Activated naive CD8-positive, alpha-beta T cell treated with anti-CD3 and anti-CD28 coated beads, Interleukin-2, amount 50 U/mL, for 24 hours (primary cell): ENCODE results near the gene RANBP10.

Experiments used
- ATAC-seq: fragments of 150-1000 bp; cut with Tn5 transposase; one replicate; pipeline ENCODE4 v1.10.0; 2021
- DNase-seq: peaks from one replicate; pipeline ENCODE4 v3.0.0; 2021
- H3K27ac Mint-ChIP-seq: one replicate; pipeline ENCODE4 v1.8.0; 2021; ENCODE audit warnings: mild to moderate bottlenecking, mixed read lengths
- H3K27me3 Mint-ChIP-seq: one replicate; pipeline ENCODE4 v1.8.0; 2021; ENCODE audit warnings: mixed read lengths
- H3K36me3 Mint-ChIP-seq: one replicate; pipeline ENCODE4 v1.8.0; 2021; ENCODE audit warnings: low read depth, mixed read lengths
- H3K4me1 Mint-ChIP-seq: one replicate; pipeline ENCODE4 v1.8.0; 2021; ENCODE audit warnings: mixed read lengths
- H3K4me3 Mint-ChIP-seq: one replicate; pipeline ENCODE4 v1.8.0; 2021; ENCODE audit warnings: mild to moderate bottlenecking, moderate library complexity, mixed read lengths
- H3K9me3 Mint-ChIP-seq: one replicate; pipeline ENCODE4 v1.8.0; 2021; ENCODE audit warnings: mixed read lengths

Gene RANBP10

DNA sequence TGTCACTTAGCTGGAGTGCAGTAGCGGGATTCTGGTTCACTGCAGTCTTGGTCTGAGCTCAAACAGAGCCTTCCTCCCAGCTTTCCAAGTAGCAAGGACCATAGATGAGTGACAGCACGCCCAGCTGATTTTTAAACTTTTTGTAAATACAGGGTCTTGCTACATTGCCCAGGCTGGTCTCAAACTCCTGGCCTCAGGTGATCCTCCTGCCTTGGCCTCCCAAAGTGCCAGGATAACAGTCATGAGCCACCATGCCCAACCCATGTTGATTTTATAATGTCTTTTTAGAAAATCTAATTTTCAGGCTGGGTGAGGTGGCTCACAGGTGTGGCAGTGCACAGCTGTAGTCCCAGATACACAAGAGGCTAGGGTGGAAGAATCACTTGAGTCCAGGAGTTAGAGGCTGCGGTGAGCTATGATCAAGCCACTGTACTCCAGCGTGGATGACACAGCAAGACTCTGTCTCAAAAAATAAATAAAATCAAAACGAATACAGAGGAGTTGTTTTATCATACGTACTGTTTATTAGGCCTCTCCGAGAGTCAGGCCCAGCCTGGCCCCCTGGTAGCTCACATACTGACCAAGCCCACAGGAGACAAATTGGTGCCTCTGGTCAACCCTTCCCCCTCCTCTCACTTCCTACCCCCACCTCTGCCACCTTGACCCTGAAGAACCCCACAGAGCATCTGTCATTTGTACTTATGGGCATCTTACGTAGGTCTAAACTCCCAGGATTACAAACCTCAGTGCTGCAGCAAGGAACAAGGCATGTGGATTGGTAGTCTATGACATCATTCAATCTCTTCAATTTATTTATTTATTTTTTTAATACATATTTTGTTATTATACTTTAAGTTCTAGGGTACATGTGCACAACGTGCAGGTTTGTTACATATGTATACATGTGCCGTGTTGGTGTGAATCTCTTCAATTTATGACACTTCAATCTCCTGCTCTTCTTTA, 126.1 kb downstream of the RANBP10 start:
- Mint-ChIP-seq H3K27ac (no peak overlapping the region), H3K27me3 (no peaks in the 10 kb centered on the region), H3K9me3 (no peaks in the 10 kb centered on the region), H3K36me3 (peaks cover 10% of the 10 kb centered on the region), H3K4me3 (no peak overlapping the region), H3K4me1 (no peaks in the 10 kb centered on the region)
- DNase-seq (no peak), ATAC-seq (no peak)

DNA sequence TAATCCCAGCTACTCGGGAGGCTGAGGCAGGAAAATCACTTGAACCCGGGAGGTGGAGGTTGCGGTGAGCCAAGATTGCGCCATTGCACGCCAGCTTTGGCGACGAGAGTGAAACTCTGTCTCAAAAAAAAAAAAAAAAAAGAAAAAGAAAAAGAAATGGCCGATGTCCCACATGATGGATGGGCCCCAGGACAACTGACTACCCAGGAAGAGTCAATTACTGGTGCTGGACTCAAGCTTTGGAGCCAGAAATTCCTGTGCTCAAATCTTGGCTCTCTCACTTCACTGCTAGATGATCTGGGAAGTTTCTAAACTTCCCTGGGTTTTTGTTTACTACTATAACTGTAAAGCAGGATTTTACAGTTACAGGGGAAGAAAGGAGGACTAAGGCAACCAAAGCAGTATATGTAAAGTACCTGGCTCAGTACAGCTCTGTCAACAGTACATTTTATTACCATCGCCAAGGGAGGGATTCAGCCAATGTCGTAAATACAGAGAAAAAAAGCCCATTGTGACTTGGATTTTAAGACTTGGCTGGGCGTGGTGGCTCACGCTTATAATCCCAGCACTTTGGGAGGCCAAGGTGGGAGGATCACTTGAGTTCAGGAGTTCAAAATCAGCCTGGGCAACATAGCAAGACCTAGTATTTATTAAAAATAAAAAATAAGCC, 127.9 kb downstream of the RANBP10 start:
- DNase-seq, result no peak
- H3K4me1 Mint-ChIP-seq, result no peaks in the 10 kb centered on the region
- H3K27me3 Mint-ChIP-seq, result no peaks in the 10 kb centered on the region
- H3K27ac Mint-ChIP-seq, result no peak overlapping the region
- H3K36me3 Mint-ChIP-seq, result peaks cover 5% of the 10 kb centered on the region
- no peak overlapping the region for H3K4me3 Mint-ChIP-seq
- ATAC-seq, result no peak
- H3K9me3 Mint-ChIP-seq, result no peaks in the 10 kb centered on the region

DNA sequence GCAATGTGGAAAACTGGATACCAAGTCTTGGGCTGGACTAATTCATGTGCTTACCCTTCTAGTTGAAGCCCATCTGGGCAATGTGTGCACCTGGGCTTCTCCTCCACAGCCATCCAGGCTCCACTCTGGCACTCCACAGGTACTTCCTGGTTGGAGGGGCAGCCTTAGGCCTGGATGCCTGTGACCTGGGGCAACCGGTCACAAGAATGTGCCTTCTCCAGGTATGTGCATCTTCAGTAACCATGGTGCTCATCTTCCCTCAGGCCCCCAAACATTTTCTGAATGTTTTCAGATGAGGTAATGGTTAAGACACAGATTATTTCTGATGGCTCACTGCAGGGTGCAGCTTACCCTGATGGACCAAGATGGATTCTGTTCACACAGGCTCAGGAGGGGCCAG, 128.6 kb downstream of the RANBP10 start:
- Mint-ChIP-seq H3K27me3 (no peaks in the 10 kb centered on the region), H3K27ac (no peak overlapping the region), H3K4me3 (no peak overlapping the region), H3K36me3 (peaks cover 3% of the 10 kb centered on the region), H3K4me1 (no peaks in the 10 kb centered on the region), H3K9me3 (no peaks in the 10 kb centered on the region)
- ATAC-seq (no peak), DNase-seq (no peak)

DNA sequence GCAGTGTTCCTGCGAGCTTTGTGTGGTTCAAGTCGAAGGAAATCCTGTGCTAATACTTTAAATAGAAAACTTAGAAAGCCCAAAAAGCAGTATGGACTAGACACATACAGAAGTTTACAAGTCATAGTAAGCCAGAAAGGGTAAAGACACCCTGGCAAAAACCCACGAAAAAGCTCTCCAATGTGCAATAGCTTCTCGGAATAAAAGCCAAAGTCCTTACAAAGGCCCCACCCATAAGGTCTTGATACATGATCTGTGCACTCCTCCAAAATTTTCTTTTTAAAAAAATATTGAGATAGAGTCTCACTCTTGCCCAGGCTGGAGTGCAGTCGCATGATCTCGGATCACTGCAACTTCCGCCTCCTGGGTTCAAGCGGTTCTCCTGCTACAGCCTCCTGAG, 129.4 kb downstream of the RANBP10 start:
- no peak overlapping the region for H3K27ac Mint-ChIP-seq

DNA sequence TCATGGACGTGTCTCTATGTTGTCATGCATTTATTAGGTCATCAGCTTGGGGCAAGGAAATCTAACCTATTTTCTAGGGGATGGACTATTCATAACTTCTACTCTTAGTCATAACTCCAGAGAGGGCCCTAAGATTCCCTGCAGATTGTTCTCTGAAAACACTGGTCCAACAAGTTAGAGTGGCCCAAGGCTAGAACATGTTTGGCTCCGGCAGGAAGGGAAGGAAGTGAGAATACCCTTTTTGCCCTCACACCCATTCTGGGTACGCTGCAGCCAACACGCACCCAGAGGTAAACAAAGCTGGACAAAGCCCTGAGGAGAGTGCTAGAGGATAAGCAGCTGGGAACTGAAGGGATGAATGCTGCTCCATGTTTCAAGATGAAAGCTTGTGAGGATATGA, 129.8 kb downstream of the RANBP10 start:
- H3K27ac Mint-ChIP-seq, result no peak overlapping the region
- H3K4me1 Mint-ChIP-seq, result no peaks in the 10 kb centered on the region
- H3K4me3 Mint-ChIP-seq, result no peak overlapping the region
- peaks cover 3% of the 10 kb centered on the region for H3K36me3 Mint-ChIP-seq
- DNase-seq (no peak), ATAC-seq (no peak)
- no peaks in the 10 kb centered on the region for H3K27me3 Mint-ChIP-seq
- no peaks in the 10 kb centered on the region for H3K9me3 Mint-ChIP-seq

More for the DNA sequence above, 129.4 kb downstream of the RANBP10 start:
- Mint-ChIP-seq H3K9me3 (no peaks in the 10 kb centered on the region), H3K4me3 (no peak overlapping the region), H3K36me3 (peaks cover 3% of the 10 kb centered on the region), H3K4me1 (no peaks in the 10 kb centered on the region), H3K27me3 (no peaks in the 10 kb centered on the region)
- ATAC-seq (no peak), DNase-seq (no peak)

DNA sequence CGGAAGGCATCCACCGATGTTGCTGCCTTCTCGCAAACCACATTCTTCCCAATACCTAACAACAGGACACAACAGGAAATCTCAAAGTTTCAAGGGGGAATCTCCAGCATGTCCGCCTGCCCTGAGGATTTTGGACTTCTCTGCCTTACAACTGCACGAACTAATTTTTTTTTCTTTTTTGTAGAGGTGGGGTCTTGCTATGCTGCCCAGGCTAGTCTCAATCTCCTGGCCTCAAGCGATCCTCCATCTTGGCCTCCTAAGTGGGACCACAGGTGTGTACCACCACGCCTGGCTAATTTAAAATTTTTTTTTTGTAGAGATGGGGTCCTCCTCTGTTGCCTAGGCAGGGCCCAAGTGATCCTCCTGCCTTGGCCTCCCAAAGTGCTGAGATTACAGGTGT, 130.4 kb downstream of the RANBP10 start:
- H3K4me3 Mint-ChIP-seq, result no peak overlapping the region
- no peak overlapping the region for H3K27ac Mint-ChIP-seq
- H3K4me1 Mint-ChIP-seq, result no peaks in the 10 kb centered on the region
- H3K9me3 Mint-ChIP-seq, result no peaks in the 10 kb centered on the region
- no peaks in the 10 kb centered on the region for H3K27me3 Mint-ChIP-seq
- H3K36me3 Mint-ChIP-seq, result peaks cover 2% of the 10 kb centered on the region
- no peak for ATAC-seq
- no peak for DNase-seq

DNA sequence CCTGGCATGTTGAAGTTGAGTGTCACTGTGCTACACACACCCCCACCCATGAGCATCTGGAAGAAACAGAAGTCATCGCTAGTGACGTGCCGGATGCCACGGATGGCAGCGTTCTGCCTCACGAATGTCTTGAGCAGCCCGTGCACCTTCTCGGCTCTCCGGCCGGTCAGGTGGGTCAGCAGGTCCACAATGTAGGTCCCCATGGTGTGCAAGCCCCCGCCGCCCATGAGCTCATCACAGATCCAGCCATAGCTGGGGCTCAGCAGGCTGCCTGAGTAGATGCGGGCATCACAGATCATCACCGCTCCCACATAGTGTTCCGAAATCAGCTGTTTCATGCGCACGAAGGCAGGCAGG, 130.8 kb downstream of the RANBP10 start:
- no peak for ATAC-seq
- Mint-ChIP-seq H3K27me3 (no peaks in the 10 kb centered on the region), H3K36me3 (no peaks in the 10 kb centered on the region), H3K4me1 (no peaks in the 10 kb centered on the region), H3K4me3 (no peak overlapping the region), H3K27ac (no peak overlapping the region), H3K9me3 (no peaks in the 10 kb centered on the region)
- DNase-seq, result no peak

DNA sequence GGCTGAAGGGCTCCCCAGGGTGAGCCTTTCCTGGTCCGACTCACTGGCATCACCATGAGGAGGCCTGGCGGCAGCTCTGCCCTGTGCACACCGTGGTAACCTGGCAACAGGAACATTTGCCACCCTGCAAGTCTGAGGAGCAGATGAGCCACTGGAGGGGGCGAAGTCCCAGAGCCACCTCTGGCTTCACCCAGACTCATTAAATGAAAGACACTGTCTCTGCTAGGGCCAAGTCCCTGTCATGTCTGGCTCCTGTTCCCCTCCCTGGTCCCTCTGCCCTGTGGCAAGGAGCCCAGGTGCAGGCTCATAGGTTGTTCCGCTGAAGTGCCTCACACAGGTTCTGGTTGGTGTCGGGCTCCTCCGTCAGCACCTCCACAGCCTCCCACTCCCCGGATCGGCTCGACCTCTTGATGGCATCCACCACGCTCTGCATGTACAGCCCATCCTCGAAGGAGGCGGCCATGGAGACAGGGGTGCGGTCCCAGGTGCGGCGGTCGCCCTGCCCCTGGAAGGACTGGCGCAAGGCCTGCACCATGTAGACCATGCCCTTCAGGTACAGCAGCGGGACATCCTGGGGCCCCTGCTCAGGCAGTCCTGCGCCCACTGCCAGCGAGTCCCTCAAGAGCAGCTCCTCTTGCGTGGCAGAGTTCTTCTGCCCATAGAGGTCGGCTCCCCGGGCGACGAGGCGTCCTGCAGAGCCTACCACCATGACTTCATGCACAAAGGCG, 131.3 kb downstream of the RANBP10 start:
- peak; percentile 21 for ATAC-seq
- H3K4me3 Mint-ChIP-seq, result no peak overlapping the region

DNA sequence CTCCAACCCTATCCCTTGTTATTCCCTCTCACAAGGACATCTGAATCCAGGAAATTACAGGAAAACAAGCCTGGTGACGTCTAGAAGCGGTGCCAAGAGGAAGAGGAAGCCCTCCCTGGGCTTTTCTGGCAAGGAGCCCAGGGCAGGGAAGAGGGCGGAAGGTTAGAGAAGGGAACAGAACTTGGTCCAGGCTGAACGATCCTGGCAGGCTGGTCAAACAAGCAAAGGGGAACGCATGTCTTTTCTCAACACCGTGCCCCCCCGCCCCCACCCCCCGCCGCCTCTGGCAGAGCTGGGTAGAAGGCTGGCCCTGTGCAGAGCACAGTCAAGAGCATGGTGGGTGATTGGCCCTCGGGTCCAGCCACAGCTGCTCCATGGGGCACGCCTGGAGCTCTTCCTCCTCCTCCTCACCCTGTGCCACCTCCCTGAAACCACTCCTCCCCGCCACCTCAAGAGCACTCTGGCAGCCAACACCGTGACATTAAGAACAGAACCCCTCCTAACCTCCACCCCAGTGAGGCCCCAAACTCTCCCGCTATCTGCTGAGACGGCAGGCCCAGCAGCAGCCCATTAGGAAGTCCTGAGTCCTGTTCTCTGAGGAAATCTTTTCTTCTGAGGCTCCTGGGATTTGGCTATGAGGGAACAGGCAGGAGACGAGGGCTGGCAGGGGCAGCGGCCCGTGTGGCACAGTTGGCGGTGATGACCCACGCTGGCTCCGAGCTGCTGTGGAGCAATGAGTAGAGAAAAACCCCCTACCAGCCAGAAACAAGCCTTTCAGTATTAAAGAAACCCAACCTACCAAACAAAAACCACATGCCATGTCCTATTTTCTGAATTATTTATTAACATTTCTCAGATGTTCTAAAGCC, 132.4 kb downstream of the RANBP10 start:
- Mint-ChIP-seq H3K4me1 (peaks cover 3% of the 10 kb centered on the region), H3K4me3 (no peak overlapping the region), H3K27ac (no peak overlapping the region), H3K9me3 (no peaks in the 10 kb centered on the region), H3K27me3 (no peaks in the 10 kb centered on the region), H3K36me3 (no peaks in the 10 kb centered on the region)
- ATAC-seq (no peak), DNase-seq (no peak)

More for the DNA sequence above, 131.3 kb downstream of the RANBP10 start:
- Mint-ChIP-seq H3K36me3 (no peaks in the 10 kb centered on the region), H3K27ac (no peak overlapping the region), H3K27me3 (no peaks in the 10 kb centered on the region), H3K4me1 (no peaks in the 10 kb centered on the region), H3K9me3 (no peaks in the 10 kb centered on the region)
- DNase-seq, result no peak
